HepG2 (cell line): Measurements from ENCODE around the gene GPN2. TPM values are rescaled to one million over a fixed set of nuclear protein-coding genes. Genes with fewer than 3 reads are reported as not detected.

Experiments
- BCL3 ChIP-seq: sonication (generic); formaldehyde crosslinking; IDR thresholded peaks from 2 replicates; pipeline ENCODE4 v1.5.1; 2020; ENCODE audit warnings: mild to moderate bottlenecking, missing genetic modification reagents, moderate library complexity
- CREB1 ChIP-seq, 2 experiments: fragments of 450-650 bp in 1 of 2; IDR thresholded peaks; 2 replicates each; pipeline ENCODE4 v1.6.1; 2016 to 2017; ENCODE audit warnings: control low read depth in 1 of 2, mild to moderate bottlenecking in 1 of 2, missing compliant biosample characterization in 1 of 2, missing genetic modification characterization in 1 of 2
- ELF3 ChIP-seq: IDR thresholded peaks from 2 replicates; pipeline ENCODE4 v1.6.1; 2016; ENCODE audit warnings: missing genetic modification reagents, missing compliant biosample characterization
- HMGXB3 ChIP-seq: sonication (generic); formaldehyde crosslinking; IDR thresholded peaks from 2 replicates; pipeline ENCODE4 v1.4.0; 2020; ENCODE audit warnings: missing genetic modification reagents, borderline replicate concordance
- HNRNPL ChIP-seq: fragments of 200-400 bp; formaldehyde crosslinking; IDR thresholded peaks from 2 replicates; pipeline ENCODE4 v1.6.1; 2017; ENCODE audit warnings: mild to moderate bottlenecking, low read depth, low read length
- NRL ChIP-seq: sonication (generic); formaldehyde crosslinking; IDR thresholded peaks from 2 replicates; pipeline ENCODE4 v1.5.0; 2020; ENCODE audit warnings: missing genetic modification reagents, mild to moderate bottlenecking, moderate library complexity, borderline replicate concordance
- RXRB ChIP-seq: IDR thresholded peaks from 2 replicates; pipeline ENCODE4 v1.6.1; 2016; ENCODE audit warnings: borderline replicate concordance, missing genetic modification reagents, missing compliant biosample characterization
- TEAD2 ChIP-seq: sonication (generic); formaldehyde crosslinking; IDR thresholded peaks from 2 replicates; pipeline ENCODE4 v1.9.0; 2021; ENCODE audit warnings: missing genetic modification reagents
- TERF1 ChIP-seq: sonication (generic); formaldehyde crosslinking; IDR thresholded peaks from 2 replicates; pipeline ENCODE4 v1.8.0; 2022; ENCODE audit warnings: mild to moderate bottlenecking, missing genetic modification reagents, moderate library complexity
- THYN1 ChIP-seq: sonication (generic); formaldehyde crosslinking; IDR thresholded peaks from 2 replicates; pipeline ENCODE4 v1.8.1; 2023; ENCODE audit warnings: low read depth, mild to moderate bottlenecking, moderate library complexity, missing genetic modification reagents, borderline replicate concordance
- ZBTB38 ChIP-seq: sonication (generic); formaldehyde crosslinking; IDR thresholded peaks from 2 replicates; pipeline ENCODE4 v1.5.1; 2020; ENCODE audit warnings: mild to moderate bottlenecking, missing genetic modification reagents
- ZBTB8A ChIP-seq: sonication (generic); formaldehyde crosslinking; IDR thresholded peaks from 2 replicates; pipeline ENCODE4 v1.4.0; 2020; ENCODE audit warnings: mild to moderate bottlenecking, low read depth, missing genetic modification reagents, borderline replicate concordance
- ZNF280D ChIP-seq: sonication (generic); formaldehyde crosslinking; IDR thresholded peaks from 2 replicates; pipeline ENCODE4 v1.5.1; 2020; ENCODE audit warnings: mild to moderate bottlenecking, missing genetic modification reagents
- ZNF432 ChIP-seq: sonication (generic); formaldehyde crosslinking; IDR thresholded peaks from 2 replicates; pipeline ENCODE4 v1.5.0; 2020; ENCODE audit warnings: missing genetic modification reagents, mild to moderate bottlenecking, borderline replicate concordance
- ZNF616 ChIP-seq: sonication (generic); formaldehyde crosslinking; IDR thresholded peaks from 2 replicates; pipeline ENCODE4 v1.5.0; 2020; ENCODE audit warnings: low read depth, mild to moderate bottlenecking, missing genetic modification reagents
- ZNF709 ChIP-seq: sonication (generic); formaldehyde crosslinking; IDR thresholded peaks from 2 replicates; pipeline ENCODE4 v1.5.0; 2020; ENCODE audit warnings: mild to moderate bottlenecking, missing genetic modification reagents
- ZNF747 ChIP-seq: sonication (generic); formaldehyde crosslinking; IDR thresholded peaks from 2 replicates; pipeline ENCODE4 v1.8.1; 2023; ENCODE audit warnings: missing genetic modification reagents, mild to moderate bottlenecking, borderline replicate concordance
- ZNF772 ChIP-seq: sonication (generic); formaldehyde crosslinking; IDR thresholded peaks from 2 replicates; pipeline ENCODE4 v1.5.0; 2020; ENCODE audit warnings: mild to moderate bottlenecking, missing genetic modification reagents
- ZNF773 ChIP-seq: sonication (generic); formaldehyde crosslinking; IDR thresholded peaks from 2 replicates; pipeline ENCODE4 v1.4.0; 2020; ENCODE audit warnings: missing genetic modification reagents, borderline replicate concordance
- ZNF850 ChIP-seq: sonication (generic); formaldehyde crosslinking; conservative IDR thresholded peaks from 2 replicates; pipeline ENCODE4 v1.9.0; 2021; ENCODE audit warnings: mild to moderate bottlenecking, missing genetic modification reagents
- polyA plus RNA-seq, 8 experiments: library from polyadenylated mRNA; depleted of rRNA in 3 of 8; stranded (reverse) in 7 of 8; unstranded in 1 of 8; fragments of >200 nt; fragmentation: Illumina TruSeq in 4 of 8; extraction: Trizol in 4 of 8; gene quantifications; 2 replicates each; pipeline versions ENCODE4 v1.2.1 to v1.2.3, GENCODE V29; 2011 to 2016; ENCODE audit warnings: low read depth in 4 of 8, missing spikeins in 1 of 8, mixed read lengths in 1 of 8; ENCODE audit not compliant: insufficient read depth in 1 of 8
- total RNA-seq, 5 experiments: library from RNA; depleted of rRNA; stranded (reverse); fragments of >200 nt; fragmentation: Illumina TruSeq; extraction: Trizol; gene quantifications; 2 replicates each; pipeline ENCODE4 v1.2.3, GENCODE V29; 2016; ENCODE audit warnings: low read depth in 1 of 5

The GPN2 gene
- total and polyA plus RNA-seq, 2 of the 13 experiments (the other 11 are each of a cell fraction or from before 2014, with no cell fraction given) = 19.3 to 38.9 TPM

- TF ChIP-seq ZNF280D (CRISPR knock-in tag) (no peak), ZNF616 (no peak), CREB1 (IDR thresholded peaks at IDR 0.05) (no peak), CREB1 (CRISPR knock-in tag; IDR thresholded peaks at IDR 0.05) (no peak), ZNF432 (CRISPR knock-in tag) (0 out of 2 replicates have a peak, but pooled peaks have one; percentile 9), ZBTB8A (CRISPR knock-in tag) (no peak), ZNF850 (CRISPR knock-in tag) (no peak), ZNF747 (CRISPR knock-in tag) (peak; percentile 15; the same call in 1 of the 2 replicates), ZNF773 (CRISPR knock-in tag) (no peak), TERF1 (CRISPR knock-in tag) (0 out of 2 replicates have a peak, but pooled peaks have one; percentile 17), ELF3 (CRISPR knock-in tag) (no peak), ZNF709 (0 out of 2 replicates have a peak, but pooled peaks have one; percentile 67), HMGXB3 (CRISPR knock-in tag) (no peak), HNRNPL (no peak), ZNF772 (CRISPR knock-in tag) (peak; percentile 41; the same call in 1 of the 2 replicates), ZBTB38 (CRISPR knock-in tag) (no peak), TEAD2 (CRISPR knock-in tag) (no peak), THYN1 (CRISPR knock-in tag) (peak; percentile 88; the same call in 1 of the 2 replicates), RXRB (no peak), BCL3 (CRISPR knock-in tag) (0 out of 2 replicates have a peak, but pooled peaks have one; percentile 31), NRL (CRISPR knock-in tag) (0 out of 2 replicates have a peak, but pooled peaks have one; percentile 11)
Measured at GRCh38 chr1:26913389-26913753, 23.3 kb upstream of the GPN2 start (continued).
